WTC11 (cell line): ENCODE data around the gene CXCL11.

Source experiments
- ATF2 ChIP-seq: sonication (generic); formaldehyde crosslinking; IDR thresholded peaks from 2 replicates; pipeline ENCODE4 v1.8.1; 2022; ENCODE audit warnings: low read depth, missing genetic modification reagents, borderline replicate concordance
- CREB1 ChIP-seq: sonication (generic); formaldehyde crosslinking; IDR thresholded peaks from 2 replicates; pipeline ENCODE4 v1.8.0; 2023; ENCODE audit warnings: mild to moderate bottlenecking, missing genetic modification reagents
- CTCF ChIP-seq: fragments of 200-600 bp; IDR thresholded peaks from 2 replicates; pipeline ENCODE4 v1.8.0; 2022; ENCODE audit warnings: antibody characterized with exemption
- JUN ChIP-seq: sonication (generic); formaldehyde crosslinking; IDR thresholded peaks from 2 replicates; pipeline ENCODE4 v1.8.0; 2023; ENCODE audit warnings: mild to moderate bottlenecking, missing genetic modification reagents
- TEAD4 ChIP-seq: sonication (generic); formaldehyde crosslinking; IDR thresholded peaks from 2 replicates; pipeline ENCODE4 v1.8.0; 2022; ENCODE audit warnings: mild to moderate bottlenecking, missing genetic modification reagents
- TP53 ChIP-seq: sonication (generic); formaldehyde crosslinking; IDR thresholded peaks from 2 replicates; pipeline ENCODE4 v1.8.1; 2023; ENCODE audit warnings: mild to moderate bottlenecking, missing genetic modification reagents

GRCh38 chr4:75997946-75998345, 37.9 kb downstream of the CXCL11 start:
- no peak for TF ChIP-seq TEAD4 (CRISPR knock-in tag)
- no peak for TF ChIP-seq CTCF
- TF ChIP-seq ATF2 (CRISPR knock-in tag): no peak
- TF ChIP-seq CREB1 (CRISPR knock-in tag): no peak
- TF ChIP-seq JUN: no peak
- no peak for TF ChIP-seq TP53 (CRISPR knock-in tag)
